CD4-positive, alpha-beta T cell treated with Interleukin-15 for 4 hours (primary cell): ENCODE data around the gene DLG4.
"Not testable (repeated sequence)": the region's sequence is repeated elsewhere in the genome, so short reads cannot be mapped to it uniquely, and the experiment has no call there.

Experiments
- DNase-seq: peaks from one replicate; pipeline ENCODE4 v3.0.0-alpha.2; 2020; ENCODE audit warnings: low spot score

DLG4 gene

DNA sequence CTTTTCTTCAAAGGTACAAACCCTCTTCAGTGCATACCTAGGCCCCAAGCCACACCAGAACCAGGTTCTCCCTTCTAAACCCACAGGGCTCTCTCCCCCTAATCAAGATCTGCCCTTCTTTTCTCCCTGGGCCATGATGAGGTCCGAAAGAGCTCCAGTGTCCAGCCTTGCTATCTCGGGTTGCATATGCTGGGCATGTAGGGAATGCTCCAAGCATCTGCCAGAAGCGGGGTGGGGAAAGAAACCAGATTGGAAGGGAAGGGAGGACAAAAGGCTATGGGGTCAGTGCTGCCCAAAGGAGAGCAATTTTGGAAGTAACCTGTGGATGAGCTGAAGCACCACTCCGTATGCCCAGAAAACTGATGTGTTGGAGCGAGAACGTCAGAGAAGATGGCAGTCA lies 29.6 kb upstream of the DLG4 start:
- no peak for DNase-seq

DNA sequence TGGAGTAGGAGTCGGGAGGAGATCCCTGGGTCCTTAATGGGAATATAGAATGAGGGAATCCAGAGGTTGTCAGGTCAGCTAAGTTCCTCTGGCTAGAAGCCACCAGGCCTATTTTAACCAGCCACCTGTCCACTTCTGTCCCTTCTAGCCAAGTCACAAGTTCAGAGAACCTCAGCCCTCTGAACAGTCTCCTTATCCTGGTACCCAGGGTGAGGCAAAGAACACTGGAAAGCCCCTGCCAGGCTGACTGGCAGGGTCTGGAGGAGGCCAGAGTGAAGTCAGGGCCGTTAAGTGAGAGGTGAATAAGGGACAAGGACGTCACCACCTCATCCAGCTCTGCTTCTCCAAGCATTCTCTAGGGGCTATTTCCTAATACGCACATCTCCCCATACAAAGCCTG lies 29.2 kb upstream of the DLG4 start:
- no peak for DNase-seq

- no peak for DNase-seq
Observed at GRCh38 chr17:7246779-7247178, 27.1 kb upstream of the DLG4 start.

DNA sequence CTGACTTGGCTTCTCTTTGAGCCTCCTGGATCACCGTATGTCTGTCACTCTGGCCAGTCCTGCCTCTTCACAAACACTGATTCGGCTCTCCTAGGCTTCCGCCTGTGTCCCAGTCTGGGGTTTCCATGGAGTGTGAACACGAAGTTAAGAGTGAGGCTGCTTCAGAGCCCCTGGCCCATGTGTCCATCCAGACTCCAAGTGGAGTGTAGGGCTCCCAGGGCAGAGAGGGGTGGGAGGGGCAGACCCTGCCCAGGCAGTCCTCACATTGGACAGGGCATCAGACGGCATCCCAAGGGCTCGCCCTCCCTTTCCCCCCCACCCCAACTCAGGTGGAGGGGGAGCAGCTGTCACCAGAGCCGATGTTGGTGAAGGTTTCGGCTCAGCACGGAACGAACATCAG lies 24.2 kb upstream of the DLG4 start:
- DNase-seq, result not testable (repeated sequence)

DNA sequence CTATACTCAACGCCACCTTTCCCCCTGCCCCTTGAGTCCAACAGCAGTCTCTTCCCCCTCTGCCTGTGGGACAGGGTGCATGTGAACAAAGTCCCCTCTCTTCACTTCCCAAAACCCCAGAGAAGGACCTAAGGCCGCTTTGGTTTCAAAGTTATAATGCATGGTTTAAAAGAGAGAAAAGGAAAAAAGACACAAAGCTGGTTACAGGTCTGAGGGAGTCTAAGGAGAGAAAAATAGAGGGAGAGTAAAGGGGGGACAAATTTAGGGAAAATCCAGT lies 23.8 kb upstream of the DLG4 start:
- no peak for DNase-seq

DNA sequence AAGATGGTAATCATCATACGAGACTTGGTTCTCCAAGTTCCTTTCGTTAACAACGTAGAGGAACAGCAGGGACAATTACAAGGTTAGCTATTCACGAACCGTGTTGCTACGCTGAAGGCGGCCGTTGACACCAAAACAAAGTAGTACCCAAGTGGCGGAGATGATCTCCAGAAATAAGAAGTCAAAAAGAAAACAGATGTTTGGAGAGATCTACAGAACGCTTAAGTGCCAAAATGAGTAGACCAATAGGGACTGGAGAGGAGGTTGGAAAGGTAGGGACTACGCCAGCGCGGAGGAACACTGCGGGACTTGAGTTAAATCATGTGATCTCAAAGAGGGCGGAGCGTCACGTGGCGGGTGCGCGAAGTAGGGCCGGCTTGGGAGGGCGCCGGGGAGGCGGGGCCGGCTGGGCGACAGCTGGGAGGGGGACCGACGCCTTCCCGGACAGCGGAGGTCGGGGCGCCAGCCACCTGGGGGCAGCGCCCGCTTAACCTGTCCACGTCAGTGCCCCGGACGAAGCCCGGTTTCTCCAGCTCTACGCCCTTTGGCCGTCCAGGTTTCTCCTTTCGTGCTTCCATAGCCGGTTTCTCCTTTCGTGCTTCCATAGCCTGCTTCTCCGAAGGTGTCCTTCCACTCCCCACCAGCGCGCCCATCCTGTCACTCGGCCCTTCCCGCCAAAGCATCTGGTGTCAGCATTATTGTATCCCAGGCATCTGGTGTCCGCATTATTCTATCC lies 23.2 kb upstream of the DLG4 start:
- peak; percentile 92 for DNase-seq

DNA sequence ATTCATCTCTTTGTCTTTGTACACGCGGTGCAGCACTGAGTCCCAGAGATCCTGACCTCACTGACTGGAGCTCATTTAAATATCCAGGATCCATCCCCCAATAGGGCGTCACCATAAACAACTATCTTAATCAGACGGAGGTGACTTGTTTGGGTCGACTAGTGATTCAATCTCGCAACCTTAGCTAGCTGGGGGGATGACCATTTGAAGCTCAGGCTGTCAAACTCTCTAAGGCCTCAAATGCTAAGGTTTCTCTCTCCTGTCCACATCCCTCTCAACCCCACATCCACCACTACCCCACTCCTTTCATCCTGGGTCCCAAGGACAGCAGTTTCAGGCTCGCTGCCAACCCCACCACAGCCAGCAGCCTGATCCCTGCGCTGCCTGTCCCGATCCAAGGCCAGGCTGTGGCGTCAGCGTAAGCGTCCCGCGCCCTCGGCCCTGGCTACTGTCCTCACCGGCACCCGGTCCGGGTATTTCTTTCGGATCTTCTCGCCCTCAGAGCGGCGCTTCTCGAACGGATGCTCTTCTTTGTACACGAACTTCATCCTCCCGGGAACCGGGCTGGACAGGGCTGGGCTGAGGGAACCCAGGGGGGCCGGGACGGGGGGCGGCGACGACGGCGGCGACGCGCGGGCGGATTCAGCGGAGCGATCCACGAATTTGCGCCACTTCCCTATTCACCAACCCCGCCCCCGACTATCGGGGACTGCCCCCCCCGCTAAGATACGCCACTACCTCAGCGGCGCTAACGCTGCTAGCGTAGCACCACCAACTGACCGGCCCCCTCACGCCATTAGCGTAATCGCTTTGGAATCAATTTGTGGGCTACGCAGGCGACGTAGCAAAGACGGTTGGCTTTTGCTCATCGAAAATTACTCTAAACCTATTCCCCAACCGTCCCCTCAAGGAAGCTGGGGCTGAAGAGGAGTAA lies 22.4 kb upstream of the DLG4 start, which contains the start of gene GABARAP:
GABARAP (minus strand) TSS at position 667 of the 934 bp plus-strand sequence; CDS start at position 548, 119 bp downstream.
- peak; percentile 93 for DNase-seq

DNA sequence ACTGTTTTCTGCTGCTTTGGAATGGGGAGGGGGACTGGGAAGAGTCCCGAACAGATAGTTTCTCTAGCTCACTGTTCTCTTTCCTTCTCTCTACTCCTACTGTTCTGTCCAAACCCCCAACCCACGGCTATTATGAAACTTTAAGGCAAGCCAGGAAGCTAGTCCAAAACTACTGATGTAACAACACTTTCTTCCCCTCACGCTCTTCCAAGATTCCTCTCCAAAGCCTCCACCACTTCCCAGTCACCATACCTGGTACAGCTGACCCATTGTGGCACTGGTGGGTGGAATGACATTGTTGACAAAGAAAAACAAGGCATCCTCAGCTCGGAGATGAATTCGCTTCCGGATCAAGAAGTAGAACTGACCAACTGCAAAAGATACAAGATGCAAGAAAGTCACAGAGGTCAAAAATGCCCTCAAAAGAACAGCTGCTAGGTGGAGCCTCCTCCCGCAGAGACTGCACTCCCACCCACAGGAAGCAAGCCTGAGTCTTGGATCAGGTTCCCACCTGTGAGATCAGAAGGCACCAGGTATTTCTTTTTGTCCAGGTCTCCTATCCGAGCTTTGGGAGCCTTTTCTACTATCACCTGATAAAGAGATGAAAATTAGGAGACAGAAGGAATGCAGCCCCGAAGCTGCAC lies 21.6 kb upstream of the DLG4 start:
- no peak for DNase-seq

- DNase-seq, result no peak
Observed at GRCh38 chr17:7240375-7240774, 20.7 kb upstream of the DLG4 start.

- DNase-seq, result peak; percentile 99
Observed at GRCh38 chr17:7239091-7240027, 19.7 kb upstream of the DLG4 start, which contains the start of gene PHF23. Gene PHF23 (minus strand): TSS chr17:7239457. CDS start chr17:7239279, 178 bp downstream.

GRCh38 chr17:7238420-7239090 lies 18.9 kb upstream of the DLG4 start:
- DNase-seq, result no peak

DNA sequence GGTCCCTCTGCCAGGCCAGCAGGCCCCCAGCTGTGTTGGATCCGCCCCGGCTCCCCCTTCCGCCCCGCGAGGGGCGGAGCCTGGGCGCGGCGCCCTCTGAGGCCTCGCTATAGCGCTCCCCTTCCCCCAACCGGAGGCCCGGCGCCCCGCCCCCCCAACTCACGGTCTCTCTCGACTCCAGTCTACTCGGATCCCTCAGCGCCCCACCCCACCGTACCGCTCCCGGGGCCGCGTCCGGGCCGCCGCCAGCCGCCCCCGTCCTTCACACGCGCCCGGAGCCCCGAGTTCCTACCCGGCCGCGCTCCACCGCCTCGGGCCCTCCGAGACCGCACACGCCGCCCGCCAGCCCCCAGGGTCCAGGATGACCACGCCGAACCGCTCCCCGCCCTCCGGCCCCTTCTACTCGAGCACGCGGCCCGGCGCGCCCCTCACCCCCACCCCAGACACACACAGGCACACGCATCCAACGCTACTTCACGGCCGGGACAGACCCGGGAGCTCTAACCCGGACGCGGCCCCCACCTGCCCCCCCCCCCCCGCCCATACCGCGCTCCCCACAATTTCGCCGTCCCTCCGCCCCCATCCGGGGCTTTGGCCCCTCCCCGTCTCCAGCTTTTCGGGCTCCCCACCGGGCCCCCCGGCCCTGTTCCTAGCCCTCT lies 18.3 kb upstream of the DLG4 start:
- peak; percentile 82 for DNase-seq

- DNase-seq, result no peak
Observed at GRCh38 chr17:7237266-7237760, 17.7 kb upstream of the DLG4 start.

DNA sequence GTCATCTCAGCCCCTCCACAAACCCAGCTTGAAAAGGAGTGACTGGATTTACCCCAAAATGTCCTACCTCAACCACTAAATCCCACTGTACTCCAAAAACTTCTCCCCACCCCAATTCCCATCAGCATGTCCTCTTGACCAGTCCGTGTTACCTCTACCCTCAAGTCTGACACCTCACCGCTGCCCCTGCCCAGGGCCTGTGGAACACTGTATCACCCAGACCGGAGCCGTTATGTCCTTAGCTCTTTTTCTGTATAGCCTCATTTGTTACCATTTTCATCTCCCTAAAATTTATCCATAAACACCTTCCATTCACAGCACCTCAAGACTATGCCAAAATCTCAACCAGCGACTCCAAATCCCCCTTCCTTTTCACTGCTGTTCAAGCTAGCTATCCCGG lies 17.2 kb upstream of the DLG4 start:
- no peak for DNase-seq

GRCh38 chr17:7235693-7236665 lies 16.3 kb upstream of the DLG4 start:
- DNase-seq, result peak; percentile 20

DNA sequence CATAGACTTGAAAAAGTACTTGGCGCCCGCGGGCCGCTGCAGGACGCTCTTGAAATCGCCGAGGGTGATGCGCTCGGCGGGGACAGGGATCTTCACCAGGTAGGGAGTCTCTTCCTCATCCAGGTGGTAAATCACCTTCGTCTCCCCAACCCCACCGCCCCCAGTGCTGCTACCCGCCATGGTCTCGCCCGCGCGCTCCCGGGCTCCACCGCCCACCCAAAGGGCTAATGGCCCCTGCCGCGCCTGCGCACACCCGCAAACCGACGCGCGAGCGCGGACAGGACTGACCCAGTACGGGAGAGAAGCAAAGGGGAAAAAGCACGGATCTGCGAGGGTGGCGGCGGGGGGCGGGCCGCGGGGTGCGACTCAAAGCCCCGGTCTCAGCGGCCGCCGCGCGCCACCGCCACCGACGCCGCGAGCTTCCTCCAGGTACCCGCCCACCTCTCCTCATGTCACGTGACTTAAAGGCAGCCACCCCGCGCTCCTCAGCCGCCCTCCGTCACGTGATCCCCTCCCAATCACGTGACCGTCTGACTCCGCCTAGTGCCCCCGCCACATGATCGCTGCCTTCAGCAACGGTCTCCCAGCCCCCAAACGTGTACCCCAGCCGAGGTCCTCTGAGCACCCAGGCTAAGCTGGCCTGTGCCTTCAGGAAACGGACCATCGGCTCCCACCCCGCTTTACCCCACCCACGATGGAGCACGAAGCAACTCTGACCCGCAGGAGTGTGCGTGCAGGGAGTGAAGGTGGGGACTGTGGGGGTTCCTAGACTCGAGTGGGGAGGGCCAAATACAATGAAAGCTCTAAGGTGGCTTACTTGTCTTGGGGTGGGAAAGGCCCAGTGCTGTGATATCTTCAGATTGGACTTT lies 14.7 kb upstream of the DLG4 start, which contains the start of gene DVL2:
DVL2 (minus strand) TSS at position 435 of the 869 bp plus-strand sequence; CDS start at position 180, 255 bp downstream.
- peak; percentile 94 for DNase-seq

GRCh38 chr17:7233701-7234082 lies 14.1 kb upstream of the DLG4 start:
- DNase-seq, result no peak

GRCh38 chr17:7232114-7232513 lies 12.5 kb upstream of the DLG4 start:
- DNase-seq, result no peak
